Astrocyte (in vitro differentiated cells and primary cell): ENCODE results near the gene OSBPL5.

ENCODE experiments used
- EZH2 ChIP-seq: IDR thresholded peaks from 2 replicates; pipeline ENCODE4 v1.6.1; 2012; ENCODE audit warnings: mild to moderate bottlenecking, low read length, inconsistent platforms; ENCODE audit not compliant: insufficient read depth
- TF ChIP-seq, protein P1 (sequence below): IDR thresholded peaks from 2 replicates; pipeline ENCODE4 v1.5.1; 2011; ENCODE audit warnings: low read depth, mild to moderate bottlenecking, inconsistent platforms, low read length, moderate library complexity; ENCODE audit not compliant: insufficient read depth

DNA sequence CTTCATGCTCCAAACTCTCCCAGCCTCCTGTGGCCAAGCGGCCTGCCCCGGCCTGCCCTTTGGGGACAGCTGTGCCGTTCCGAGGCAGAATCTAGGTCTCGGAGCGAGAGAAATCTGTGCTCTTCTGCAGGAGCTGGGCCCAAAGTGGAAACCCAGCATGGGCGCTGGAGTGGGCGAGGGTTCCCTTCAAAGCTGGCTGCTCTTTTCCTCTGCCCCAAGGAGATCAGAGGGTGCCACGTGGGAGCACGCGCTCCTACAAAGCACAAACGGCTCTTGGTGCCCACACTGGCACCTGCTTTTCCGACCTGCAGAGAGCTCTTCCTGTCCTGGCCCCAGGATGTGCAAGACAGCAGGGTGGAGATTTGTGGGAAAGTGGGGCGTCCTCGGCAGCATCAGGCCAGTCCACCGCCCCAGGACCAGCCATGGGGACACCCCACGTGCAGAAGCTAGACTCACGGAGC is 6.9 kb downstream of the OSBPL5 start:
- no peak for TF ChIP-seq EZH2
- TF ChIP-seq, protein P1, sequence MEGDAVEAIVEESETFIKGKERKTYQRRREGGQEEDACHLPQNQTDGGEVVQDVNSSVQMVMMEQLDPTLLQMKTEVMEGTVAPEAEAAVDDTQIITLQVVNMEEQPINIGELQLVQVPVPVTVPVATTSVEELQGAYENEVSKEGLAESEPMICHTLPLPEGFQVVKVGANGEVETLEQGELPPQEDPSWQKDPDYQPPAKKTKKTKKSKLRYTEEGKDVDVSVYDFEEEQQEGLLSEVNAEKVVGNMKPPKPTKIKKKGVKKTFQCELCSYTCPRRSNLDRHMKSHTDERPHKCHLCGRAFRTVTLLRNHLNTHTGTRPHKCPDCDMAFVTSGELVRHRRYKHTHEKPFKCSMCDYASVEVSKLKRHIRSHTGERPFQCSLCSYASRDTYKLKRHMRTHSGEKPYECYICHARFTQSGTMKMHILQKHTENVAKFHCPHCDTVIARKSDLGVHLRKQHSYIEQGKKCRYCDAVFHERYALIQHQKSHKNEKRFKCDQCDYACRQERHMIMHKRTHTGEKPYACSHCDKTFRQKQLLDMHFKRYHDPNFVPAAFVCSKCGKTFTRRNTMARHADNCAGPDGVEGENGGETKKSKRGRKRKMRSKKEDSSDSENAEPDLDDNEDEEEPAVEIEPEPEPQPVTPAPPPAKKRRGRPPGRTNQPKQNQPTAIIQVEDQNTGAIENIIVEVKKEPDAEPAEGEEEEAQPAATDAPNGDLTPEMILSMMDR, result no peak
